TTC549 (cell line): ENCODE data around the gene DMBT1.

Experiments used
- FAIRE-seq: peaks from 2 replicates; lab custom pipeline; 2012; peaks lifted over from hg19 to GRCh38; lab: Jason Lieb, UNC

DMBT1 gene

GRCh38 chr10:122548407-122549085 is 12.0 kb upstream of the DMBT1 start:
- FAIRE-seq = no peak

DNA sequence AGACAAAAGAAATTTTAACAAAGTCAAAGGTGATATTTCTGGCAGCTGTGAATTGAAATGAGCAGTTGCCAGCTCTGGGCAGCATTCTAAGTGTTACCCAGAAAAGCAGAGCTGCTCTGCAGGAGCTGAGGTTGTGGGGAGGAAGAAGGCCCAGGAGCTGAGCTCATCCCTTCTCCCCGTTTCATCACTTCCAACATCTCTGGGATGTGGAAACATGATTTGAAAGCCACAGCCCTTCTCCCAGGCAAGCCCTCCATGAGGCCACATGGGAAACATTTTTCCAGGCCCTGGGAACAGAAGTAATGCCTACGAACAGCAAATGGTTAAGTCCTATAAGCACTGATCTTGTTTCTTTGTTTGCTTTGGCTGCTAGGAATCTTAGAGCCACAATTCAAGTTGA is 10.9 kb upstream of the DMBT1 start:
- no peak for FAIRE-seq

GRCh38 chr10:122550427-122550826 is 10.1 kb upstream of the DMBT1 start:
- no peak for FAIRE-seq

GRCh38 chr10:122550983-122551382 is 9.6 kb upstream of the DMBT1 start:
- FAIRE-seq = no peak

DNA sequence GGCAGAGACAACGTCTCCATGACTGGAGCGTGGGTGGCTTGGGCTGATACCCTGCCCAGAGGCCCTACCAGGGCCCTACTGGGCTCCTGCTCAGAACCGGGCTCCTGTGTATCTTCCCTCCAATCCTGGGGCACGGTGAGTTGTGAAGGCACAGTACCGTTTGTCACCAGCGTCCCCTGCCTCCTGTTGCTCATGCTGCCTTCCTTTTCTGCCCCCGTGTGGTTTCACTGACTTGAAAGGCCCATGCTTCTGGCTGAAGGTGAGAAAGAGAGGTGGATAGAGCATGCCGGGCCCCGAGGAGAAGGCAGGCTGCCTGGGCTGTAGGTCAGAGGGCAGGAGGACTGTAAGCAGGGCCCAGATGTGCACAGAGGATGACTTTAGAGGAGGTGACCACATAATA is 9.1 kb upstream of the DMBT1 start:
- no peak for FAIRE-seq

- no peak for FAIRE-seq
Observed at GRCh38 chr10:122553341-122553740, 7.2 kb upstream of the DMBT1 start.

- no peak for FAIRE-seq
Observed at GRCh38 chr10:122554131-122555036, 6.2 kb upstream of the DMBT1 start.

DNA sequence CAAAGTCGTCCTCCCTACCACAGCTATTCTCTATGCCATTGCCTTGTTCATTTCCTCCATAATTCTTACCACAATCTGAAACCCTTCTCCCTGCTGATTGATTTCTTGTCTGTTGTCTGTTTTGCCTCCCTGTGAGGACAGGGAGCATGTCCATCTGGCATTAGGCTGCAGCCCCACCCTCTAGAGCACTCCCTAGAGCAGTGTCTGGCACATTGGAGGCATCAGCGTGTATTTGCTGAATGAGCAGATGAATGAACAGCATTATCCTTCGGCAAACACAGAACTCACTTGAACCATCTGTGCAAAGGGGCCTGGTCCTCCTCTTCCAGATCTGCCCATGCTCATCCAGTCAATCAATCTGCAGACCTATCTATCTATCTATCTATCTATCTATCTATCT is 5.1 kb upstream of the DMBT1 start:
- FAIRE-seq = no peak

GRCh38 chr10:122557516-122557915 is 3.0 kb upstream of the DMBT1 start:
- no peak for FAIRE-seq

- no peak for FAIRE-seq
Observed at GRCh38 chr10:122558452-122558851, 2.1 kb upstream of the DMBT1 start.

DNA sequence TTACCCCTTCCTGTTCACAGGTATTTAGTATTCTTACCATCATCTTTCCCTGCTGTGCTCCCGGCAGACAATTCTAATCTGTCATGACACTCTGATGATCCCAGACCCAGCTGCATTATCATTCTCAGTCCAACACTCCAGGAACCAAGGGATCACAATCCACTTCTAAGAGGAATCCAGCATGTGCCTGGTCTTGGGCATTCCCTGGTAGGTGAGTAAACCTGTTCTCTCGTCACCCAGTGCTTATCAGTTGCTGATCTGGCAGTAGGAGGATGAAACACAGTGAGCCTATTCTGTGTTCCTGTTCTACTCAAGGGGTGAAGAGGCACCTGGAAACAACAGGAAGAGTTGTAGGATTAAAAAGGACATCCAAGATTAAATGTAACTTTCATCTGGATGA is 1.3 kb upstream of the DMBT1 start:
- FAIRE-seq = no peak

DNA sequence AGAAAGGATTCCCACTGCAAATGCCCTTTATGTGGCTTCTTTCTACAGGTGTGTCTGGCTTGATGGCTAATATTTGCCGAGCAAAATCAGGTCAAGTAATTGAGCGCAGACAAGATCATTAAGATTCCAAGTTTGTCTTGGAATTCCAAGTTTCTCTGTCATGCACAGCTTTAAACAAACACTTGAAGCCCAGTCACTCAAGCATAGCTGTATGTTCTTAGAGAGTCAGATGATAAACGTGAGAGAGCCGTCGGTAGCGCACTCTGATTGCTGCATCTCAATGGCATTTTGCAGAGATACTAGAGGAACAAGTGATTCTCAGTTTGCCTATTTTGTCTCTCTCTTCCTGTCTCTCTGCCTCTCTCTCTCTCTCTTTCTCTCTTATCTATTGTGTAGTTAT is 658 bp downstream of the DMBT1 start:
- FAIRE-seq = no peak

- FAIRE-seq = no peak
Observed at GRCh38 chr10:122561792-122562191, 1.2 kb downstream of the DMBT1 start.

- no peak for FAIRE-seq
Observed at GRCh38 chr10:122564980-122565379, 4.4 kb downstream of the DMBT1 start.

DNA sequence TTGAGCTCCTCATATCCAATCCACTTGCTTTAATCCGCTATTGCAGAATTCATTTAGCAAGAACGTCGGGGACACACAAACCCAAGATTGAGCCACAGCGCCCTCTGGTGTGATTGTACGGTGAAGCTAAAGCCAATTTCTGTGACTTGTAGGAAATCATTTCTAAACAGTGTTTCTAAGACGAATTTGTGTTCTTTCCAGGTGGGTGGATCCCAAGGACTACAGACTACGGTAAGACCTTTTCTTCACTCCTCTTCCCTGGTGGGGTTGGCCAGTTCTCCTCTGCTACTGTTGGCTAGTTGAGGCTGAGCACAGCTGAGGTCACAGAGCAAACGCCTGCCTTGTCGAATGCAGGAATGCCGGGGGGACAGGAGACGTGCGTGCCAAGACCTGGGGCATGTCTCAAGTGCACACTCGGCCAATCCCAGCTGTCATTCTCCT is 5.2 kb downstream of the DMBT1 start:
- FAIRE-seq = peak; percentile 66

GRCh38 chr10:122566632-122567031 is 6.1 kb downstream of the DMBT1 start:
- FAIRE-seq = no peak

DNA sequence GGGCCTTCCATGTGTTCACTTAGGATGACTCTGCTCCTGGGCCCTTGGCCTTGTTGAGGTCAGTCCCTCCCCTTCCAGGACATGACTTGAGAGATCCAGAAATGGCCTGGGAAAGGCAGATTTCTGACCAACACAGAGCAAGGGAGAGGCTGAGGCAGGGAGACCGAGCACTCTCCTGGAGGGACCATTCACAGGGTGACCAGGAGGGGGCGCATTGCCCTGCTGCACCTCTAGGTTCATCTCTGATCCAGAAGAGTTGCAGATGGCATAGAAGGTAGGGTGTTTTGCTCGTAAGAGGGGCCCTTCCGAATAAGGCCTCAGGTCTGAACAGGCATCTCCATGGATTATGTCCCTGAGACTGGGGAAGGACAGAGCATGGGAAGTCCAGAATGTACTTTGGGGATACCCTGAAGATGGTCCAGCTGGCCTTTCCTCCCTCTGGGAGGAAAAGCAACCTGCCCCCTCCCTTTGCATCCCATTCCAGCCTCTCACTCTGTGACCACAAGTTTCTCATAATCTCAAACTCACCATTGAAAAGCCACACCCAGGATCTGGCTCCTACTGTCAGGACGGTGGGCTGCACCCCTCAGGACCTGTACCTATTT is 6.6 kb downstream of the DMBT1 start:
- no peak for FAIRE-seq

GRCh38 chr10:122568551-122568950 is 8.0 kb downstream of the DMBT1 start:
- FAIRE-seq = no peak

DNA sequence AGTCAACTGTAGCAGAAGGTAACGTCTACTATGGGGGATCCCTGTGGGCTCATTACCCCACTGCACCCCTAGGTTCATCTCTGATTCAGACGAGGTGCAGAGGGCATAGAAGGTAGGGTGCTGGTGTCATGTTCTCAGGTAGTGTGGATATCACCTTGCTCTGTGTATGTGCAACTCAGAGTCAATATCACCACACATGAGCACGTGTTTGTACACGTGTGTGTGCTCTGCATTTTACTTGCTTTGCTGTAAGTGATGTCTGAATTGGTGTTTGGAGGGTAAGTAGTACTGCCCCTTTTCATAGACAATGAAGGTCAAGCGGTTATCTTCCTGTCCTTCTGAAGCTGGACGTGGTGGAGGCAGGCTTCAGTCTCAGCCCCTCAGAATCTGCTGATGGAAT is 10.4 kb downstream of the DMBT1 start:
- no peak for FAIRE-seq

- no peak for FAIRE-seq
Observed at GRCh38 chr10:122571892-122572291, 11.3 kb downstream of the DMBT1 start.

- no peak for FAIRE-seq
Observed at GRCh38 chr10:122575776-122576175, 15.2 kb downstream of the DMBT1 start.

DNA sequence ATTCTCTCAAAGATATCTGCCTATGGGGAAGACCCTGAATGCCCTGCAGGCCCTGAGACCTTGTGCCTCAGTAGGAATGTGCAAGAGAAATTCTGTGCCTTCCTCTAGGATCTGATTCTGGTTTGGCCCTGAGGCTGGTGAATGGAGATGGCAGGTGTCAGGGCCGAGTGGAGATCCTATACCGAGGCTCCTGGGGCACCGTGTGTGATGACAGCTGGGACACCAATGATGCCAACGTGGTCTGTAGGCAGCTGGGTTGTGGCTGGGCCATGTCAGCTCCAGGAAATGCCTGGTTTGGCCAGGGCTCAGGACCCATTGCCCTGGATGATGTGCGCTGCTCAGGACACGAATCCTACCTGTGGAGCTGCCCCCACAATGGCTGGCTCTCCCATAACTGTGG is 15.7 kb downstream of the DMBT1 start:
- no peak for FAIRE-seq

DNA sequence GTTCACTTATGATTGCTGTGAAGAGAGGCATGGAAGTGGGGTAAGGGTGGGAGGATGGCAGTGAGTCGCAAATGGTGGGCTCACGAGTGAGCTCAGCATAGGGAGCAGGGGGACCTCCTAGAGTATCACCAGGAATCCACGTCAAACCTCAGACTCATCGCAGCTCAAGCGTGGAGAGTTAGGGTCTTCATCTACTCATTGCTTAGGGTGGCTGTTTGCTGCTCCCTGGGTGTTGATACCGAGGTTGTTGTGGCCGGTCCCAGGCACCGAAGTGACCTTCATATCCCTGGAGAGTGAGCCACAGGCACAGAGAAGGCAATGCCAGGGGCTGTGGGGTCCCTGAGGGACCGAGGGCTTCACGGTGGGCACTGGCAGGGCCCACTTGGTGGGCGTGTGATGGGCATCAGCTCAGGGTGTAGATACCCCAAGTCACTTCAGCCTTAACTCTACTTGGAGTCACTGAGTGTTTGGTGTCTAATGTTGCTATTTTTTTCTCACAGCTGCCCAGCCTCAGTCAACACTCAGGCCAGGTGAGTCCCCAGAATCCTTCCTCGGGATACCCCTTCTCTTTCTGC is 16.8 kb downstream of the DMBT1 start:
- no peak for FAIRE-seq
